ENCODE results near the gene PSPN.
"Not testable (repeated sequence)": the region's sequence is repeated elsewhere in the genome, so short reads cannot be mapped to it uniquely, and the experiment has no call there.

PSPN gene

DNA sequence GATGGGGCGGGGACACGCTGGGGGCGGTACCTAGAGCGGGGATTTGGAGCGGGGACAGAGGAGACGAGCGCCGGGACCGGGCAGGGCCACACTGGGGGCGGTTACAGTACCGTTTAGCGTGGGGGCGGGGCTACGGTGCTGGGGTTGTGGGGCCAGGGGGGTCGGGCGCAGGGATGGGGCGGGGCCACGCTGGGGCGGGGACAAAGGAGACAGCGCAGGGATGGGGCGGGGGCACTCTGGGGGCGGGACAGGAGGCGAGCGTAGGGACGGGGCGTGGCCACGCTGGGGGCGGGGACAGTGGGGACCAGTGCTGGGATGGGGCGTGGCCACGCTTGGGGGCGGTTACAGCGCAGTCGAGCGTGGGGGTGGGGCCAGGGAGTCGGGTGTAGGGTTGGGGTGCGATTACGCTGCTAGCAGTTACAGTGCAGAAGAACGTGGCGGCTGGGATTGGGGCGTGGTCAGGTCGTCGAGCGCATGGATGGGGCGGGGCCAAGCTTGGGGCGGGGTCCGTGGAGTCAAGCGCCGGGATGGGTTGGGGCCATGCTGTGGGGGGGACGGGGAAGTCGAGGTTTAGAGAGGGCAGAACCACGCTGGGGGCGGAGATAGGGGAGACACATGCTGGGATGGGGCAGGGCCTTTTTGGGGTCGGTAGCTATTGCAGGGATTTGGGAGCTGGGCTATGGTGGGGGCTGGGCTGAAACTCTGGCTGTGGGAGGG is 2.5 kb downstream of the PSPN start:
- peak; percentile 78 to 97 (median 94) for DNase-seq

DNA sequence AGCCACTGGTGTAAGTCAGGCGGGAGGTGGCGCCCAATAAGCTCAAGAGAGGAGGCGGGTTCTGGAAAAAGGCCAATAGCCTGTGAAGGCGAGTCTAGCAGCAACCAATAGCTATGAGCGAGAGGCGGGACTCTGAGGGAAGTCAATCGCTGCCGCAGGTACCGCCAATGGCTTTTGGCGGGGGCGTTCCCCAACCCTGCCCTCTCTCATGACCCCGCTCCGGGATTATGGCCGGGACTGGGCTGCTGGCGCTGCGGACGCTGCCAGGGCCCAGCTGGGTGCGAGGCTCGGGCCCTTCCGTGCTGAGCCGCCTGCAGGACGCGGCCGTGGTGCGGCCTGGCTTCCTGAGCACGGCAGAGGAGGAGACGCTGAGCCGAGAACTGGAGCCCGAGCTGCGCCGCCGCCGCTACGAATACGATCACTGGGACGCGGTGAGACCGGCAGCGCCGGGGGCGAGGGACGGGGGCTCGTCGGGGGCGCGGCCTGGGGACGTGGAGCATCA is 3.1 kb downstream of the PSPN start, which contains the start of gene ALKBH7:
Gene ALKBH7 (plus strand): TSS at position 201 of the 502 bp plus-strand sequence. CDS start 27 bp downstream, at position 228.
- DNase-seq: peak; percentile 78 to 99 (median 94)

DNA sequence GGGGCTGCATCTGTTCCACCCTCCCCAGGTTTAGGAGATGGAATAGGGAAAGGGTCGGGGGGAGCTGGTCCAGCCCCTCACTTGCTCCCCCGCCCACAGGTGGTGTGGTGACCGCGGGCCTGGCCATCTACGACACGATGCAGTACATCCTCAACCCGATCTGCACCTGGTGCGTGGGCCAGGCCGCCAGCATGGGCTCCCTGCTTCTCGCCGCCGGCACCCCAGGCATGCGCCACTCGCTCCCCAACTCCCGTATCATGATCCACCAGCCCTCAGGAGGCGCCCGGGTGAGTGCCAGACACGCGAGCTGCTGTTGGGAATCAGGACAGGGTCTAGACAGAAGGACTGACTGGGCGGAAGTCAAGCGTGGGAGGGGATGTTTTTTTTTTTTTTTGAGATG is 11.4 kb downstream of the PSPN start:
- no peak for DNase-seq

DNA sequence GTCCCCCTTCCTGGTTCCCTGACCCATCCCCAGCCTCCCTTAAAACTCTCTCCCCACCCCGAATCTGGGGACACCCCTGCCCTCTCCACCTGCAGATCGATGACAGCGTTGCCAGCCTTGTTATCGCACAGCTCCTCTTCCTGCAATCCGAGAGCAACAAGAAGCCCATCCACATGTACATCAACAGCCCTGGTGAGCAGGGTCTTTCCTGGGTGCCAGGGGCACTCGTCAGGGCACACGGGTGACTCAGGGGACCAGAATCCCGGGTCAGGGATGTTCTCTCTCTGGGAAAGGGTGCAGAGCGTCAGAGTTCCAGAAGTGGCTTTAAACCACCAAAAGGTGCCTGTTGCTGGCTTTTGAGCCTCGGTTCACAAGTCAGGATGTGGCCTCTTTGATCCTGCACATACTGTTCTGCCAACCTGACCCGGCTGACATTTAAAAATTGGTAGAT is 13.4 kb downstream of the PSPN start:
- DNase-seq: no peak

DNA sequence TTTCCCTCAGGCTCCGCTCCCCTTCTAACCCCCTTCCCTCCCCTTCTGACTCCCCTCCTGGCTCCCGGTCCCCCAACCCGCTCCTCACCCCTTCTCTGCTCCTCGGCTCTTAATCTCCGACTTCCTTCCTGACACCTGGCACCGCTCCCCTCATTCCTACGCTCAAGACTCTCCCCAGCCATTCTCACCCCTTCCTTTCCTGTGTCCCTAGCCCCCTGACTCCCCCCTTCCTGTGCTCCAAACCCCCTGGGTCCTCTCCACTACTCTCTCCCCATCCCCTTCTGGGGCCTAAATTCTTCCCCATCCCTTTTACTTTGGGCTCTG is 13.7 kb downstream of the PSPN start:
- DNase-seq: peak in 2 of 14 donors; percentile 25 to 44

DNA sequence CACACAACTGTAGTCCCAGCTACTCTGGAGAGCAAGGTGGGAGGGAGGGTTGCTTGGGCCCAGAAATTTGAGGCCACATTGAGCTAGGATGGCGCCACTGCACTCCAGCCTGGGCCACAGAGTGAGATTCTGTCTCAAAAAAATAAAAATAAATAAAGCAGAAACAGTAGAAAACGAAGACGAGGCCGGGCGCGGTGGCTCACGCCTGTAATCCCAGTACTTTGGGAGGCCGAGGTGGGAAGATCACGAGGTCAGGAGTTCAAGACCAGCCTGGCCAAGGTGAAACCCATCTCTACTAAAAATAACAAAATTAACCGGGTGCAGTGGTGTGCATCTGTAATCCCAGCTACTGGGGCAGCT is 14.9 kb downstream of the PSPN start:
- DNase-seq: not testable (repeated sequence)

DNA sequence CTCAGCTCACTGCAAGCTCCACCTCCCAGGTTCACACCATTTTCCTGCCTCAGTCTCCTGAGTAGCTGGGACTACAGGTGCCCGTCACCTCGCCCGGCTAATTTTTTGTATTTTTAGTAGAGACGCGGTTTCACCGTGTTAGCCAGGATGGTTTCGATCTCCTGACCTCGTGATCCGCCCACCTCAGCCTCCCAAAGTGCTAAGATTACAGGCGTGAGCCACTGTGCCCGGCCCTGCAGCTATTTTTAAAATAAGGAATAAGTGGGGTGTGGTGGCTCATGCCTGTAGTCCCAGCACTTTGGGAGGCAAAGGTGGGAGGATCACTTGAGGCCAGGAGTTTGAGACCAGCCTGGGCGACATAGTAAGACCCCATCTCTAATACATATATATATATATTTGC is 15.3 kb downstream of the PSPN start:
- not testable (repeated sequence) for DNase-seq

DNA sequence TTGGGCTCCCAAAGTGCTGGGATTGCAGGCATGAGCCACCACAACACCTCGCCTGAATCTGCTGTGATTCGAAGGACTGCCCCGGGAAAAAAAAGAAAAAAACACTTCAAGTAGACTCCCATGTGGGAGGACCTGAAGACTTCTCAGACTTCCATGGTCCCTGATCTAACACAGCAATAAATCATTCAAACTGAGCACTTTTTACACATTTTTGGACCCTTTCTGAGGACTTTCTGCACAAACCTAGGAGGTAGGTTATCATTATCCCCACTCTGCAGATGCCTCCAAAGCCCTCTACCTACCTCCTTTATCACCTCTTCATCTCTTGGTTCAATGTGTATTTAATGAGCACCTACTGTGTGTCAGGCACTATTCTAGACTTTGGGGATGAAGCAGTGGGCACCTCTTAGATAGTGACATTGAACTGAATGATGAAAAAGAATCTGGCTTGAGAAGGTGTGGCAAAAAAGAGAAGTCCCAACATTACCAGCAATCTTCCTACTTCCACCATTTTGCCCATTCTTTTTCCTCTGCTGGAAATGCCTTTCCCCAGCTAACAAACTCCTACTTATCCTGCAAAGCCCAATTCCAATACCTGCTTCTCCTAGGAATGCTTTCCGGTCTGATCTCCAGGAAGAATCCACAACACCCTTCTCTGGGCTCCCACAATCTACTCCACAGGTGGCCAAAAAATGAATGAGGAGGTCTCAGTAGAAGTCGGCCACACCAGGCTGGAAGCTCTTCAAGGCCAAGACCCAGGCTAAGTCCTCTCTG is 16.0 kb downstream of the PSPN start:
- no peak for DNase-seq

DNA sequence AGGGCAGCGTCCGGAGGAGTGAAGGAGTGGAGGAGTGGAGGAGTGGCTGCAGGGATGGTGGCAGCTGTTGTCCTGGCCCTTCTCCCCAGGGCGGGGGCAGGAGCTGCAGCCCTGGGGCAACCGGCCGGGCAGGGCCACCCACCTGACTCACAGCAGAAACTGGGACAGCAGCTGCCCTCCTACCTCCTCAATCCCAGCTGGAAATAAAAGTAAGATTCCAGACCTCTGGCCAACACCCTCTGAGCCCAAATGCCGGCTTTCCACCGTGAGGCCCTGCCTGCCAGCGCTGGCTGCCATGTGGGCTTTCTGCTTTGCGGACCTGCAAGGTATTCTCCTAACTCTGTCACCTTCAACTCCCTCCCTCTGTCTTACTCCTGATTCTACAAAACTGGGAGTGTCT is 17.7 kb downstream of the PSPN start:
- DNase-seq: no peak

DNA sequence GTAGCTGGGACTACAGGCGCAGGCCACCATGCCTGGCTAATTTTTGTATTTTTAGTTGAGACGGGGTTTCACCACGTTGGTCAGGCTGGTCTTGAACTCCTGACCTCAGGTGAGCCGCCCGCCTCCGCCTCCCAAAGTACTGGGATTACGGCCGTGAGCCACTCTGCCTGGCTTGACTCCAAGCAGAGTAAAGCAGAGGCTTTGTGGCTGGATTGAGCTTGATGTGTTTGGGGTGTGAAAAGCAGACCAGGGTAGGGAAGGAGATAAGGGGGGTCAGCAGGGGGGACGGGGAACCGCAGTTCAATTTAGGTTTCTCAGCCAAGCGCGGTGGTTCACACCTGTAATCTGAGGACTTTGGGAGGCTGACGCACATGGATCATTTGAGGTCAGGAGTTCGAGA is 18.6 kb downstream of the PSPN start:
- no peak for DNase-seq

DNA sequence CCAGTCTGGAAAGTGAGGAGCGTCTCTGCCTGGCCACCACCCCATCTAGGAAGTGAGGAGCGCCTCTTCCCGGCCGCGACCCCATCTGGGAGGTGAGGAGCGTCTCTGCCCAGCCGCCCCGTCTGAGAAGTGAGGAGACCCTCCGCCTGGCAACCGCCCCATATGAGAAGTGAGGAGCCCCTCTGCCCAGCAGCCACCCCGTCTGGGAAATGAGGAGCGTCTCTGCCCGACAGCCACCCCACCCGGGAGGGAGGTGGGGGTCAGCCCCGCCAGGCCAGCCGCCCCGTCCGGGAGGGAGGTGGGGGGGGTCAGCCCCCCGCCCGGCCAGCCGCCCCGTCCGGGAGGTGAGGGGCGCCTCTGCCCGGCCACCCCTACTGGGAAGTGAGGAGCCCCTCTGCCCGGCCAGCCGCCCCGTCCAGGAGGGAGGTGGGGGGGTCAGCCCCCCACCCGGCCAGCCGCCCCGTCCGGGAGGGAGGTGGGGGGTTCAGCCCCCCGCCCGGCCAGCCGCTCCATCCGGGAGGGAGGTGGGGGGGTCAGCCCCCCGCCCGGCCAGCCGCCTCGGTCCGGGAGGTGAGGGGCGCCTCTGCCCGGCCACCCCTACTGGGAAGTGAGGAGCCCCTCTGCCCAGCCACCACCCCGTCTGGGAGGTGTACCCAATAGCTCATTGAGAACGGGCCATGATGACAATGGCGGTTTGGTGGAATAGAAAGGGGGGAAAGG is 20.3 kb downstream of the PSPN start:
- not testable (repeated sequence) for DNase-seq

DNA sequence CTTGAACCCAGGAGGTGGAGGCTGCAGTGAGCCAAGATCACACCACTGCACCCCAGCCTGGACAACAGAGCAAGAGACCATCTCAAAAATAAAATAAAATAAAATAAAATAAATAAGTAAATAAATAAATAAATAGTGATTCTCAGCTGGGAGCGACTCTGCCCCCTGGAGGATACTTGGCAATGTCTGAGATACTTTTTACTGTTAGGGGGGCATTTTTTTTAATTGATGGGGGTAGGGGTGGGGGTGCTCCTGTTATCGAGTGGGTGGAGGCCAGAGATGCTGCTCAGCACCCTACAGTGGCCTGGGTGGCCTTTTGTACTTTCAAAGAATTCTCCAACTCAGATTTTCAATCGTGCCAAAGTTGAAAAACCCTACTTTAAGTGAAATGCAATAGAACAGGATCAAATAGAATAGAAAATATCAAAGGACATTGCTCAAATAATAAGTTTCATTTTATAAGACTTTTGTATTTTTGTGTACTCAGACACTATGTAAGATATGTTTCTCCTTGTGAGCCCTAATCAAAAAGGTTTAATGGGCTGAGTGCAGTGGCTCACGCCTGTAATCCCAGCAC is 21.5 kb downstream of the PSPN start:
- DNase-seq: no peak

DNA sequence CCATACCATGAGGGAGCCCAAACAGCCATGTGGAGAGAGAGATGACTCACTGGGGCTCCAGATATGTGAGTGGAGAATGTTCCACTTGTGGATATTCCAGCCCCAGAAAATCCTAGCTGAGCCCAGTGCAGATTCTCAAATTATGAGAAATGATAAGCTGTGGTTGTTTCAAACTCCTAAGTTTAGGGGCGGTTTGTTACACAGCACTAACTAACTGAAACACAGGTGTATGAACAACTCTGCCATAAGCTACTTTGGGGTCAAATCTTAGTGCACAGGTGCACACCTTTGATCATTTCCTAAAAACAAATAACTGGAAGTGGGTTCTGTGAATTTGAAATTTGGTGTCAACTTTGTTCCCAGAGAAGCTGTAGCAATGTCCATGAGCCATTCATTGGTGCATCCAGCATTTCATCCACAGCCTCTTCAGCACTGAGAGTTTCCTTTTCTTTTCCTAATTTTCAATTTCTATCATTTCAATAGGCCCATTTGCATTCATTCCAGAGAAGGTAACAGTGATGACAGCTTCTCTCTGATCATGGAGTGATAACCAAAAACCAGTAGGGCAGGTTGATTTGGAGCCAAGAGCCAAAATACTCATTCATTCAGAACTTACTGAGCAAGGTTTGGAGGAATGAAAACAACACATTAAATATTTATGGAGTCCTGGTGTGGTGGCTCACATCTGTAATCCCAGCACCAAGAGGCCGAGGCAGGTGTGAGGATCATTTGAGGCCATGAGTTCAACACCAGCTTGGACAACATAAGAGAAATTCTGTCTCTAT is 23.2 kb downstream of the PSPN start:
- DNase-seq: no peak

DNA sequence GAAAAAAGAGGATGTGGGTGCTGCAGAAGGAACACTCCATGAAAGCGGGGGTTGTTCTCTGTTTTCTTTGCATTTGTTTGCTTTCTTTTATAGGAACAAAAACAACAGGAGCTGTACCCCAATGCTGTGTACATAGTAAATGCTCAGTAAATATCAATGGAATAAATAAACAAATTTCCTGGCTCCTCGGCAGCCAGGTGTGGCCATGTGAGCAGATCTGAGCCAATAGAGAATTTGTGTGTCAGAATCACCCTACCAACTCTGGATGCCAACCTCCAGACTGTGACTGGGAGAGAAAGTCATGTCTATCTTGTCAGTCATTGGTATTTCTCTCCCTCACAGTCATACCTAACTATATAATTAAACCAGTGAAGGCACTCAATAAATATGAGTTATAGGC is 25.0 kb downstream of the PSPN start:
- no peak for DNase-seq

DNA sequence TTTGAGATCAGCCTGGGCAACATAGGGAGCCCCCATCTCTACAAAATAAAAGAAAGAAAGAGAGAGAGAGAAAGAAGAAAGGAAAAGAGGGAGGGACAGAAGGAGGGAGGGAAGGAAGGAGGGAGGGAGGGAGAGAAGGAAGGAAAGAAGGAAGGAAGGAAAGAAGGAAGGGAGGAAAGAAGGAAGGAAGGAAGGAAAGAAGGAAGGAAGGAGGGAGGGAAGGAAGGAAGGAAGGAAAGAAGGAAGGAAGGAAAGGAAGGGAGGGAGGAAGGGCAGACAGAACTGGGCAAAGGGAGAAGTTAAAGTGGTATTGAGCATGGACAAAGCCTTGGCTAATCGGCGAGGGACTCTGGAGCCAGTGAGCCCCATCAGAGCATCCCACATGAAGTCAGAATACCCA is 26.5 kb downstream of the PSPN start:
- not testable (repeated sequence) for DNase-seq

DNA sequence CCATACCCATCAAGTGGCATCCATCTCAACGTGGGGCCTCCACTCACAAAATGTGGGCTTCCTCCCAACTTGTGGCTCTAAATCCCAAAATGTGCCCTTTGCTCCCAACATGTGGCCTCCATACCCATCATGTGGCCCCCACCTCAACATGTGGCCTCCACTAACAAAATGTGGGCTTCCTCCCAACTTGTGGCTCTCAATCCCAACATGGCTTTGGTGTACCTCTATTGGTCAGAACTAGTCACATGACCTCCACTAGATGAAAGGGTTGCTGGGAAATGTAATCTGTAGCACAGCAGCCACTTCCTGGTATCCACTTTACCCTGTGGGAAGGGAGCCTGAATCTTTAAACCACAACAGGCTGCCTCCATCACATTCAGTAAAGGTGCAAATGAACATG is 32.3 kb downstream of the PSPN start:
- no peak for DNase-seq

DNA sequence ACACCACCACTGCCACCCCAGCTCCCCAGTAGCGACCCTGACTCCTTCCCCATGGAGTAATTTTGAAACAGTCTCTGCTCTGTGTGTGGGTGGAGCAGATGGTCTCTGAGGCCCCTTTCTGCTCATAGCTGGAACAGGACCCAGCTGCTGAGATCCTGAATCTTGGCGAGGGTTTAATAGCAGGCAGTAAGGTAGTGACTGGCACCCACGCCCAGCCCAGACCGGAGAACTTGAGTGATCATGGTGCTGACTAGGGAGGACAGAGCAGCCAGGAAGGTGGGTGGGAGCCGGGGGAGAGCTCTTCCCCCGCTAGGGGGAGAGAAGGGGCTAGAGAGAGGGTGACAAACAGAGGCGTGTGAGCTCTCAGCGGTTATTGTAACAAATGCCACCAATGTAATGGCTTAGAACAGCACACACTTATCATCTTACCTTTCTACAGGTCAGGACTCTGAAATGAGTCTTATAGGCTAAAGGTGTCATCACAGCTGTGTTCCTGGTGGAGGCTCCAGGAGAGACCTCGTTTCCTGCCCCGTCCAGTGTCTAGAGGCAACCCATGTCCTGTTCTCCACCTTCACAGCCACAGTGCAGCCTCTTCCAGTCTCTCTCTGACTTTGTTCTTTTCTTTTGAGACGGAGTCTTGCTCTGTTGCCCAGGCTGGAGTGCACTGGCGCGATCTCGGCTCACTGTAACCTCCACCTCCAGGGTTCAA is 35.1 kb downstream of the PSPN start:
- DNase-seq: no peak

DNA sequence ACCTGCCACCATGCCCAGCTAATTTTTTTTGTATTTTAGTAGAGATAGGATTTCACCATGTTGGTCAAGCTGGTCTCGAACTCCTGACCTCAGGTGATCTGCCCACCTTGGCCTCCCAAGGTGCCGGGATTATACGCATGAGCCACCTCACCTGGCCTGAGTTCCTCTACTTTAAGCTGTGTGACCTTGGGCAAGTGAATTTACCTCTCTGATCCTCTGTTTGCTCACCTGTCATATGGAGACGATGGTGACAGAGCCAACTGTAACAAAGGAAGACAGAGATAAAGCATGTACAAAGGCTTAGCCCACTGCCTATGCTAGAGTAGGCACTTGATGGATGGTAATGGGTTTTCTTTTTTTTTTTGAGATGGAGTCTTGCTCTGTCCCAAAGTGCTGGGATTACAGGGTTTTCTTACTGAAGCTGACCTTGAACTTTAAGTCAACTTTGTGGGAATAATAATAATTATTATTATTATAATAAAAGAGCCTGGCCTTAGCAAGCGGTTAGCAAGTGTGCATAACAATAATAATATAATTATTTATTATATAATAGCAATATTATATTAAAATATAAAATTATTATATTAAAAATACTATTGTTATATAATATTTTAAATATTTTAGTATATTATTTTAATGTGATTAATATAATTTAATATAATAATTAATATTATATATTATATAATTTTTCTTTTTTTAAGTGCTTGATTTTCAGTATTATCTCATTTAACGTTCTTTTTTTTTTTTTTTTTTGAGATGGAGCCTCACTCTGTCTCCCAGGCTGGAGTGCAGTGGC is 41.0 kb downstream of the PSPN start:
- no peak for DNase-seq

DNA sequence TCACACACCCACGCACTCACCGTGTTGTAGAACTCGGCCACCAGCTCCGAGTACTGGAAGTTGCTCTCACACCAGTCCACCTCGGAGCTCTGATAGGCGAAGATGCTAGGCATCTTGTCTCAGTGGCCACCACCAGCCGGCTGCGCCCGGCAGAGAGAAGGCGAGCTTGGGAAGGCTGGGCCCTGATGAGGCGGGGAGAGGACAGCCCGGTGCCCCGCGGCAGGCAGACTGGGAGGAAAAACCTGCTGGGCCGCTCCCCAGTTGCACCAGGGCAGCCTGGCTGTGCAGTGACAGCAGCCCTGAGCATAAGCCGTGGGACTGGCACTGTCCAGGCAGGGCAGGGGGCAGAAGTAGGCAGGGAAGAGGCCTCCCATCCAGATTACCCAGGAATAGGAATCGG is 42.3 kb downstream of the PSPN start, which contains the start of gene ACER1:
Gene ACER1 (minus strand): TSS at position 174 of the 400 bp plus-strand sequence. CDS start 61 bp downstream, at position 113.
- no peak for DNase-seq

DNA sequence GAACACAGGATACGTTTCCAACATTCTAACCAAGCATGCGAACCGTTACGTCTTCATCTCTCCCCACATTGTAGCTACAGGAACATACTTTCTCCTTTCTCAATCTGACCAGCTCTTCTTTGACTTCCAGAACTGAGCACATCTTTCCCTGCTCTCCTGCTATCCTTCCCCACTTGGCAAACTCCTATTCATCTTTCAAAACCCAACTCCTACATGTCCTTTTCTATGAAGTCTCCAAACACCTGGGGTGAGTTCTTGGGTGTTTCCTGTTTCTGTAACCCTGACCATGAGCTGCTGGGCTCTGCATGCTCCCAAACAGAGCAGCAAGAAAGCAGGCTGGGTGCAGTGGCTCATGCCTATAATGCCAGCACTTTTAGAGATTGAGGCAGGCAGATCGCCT is 48.9 kb downstream of the PSPN start:
- no peak for DNase-seq
